PC-9 (cell line): ENCODE measurements around the gene NOXA1. TPM values are rescaled to one million over a fixed set of nuclear protein-coding genes. Genes with fewer than 3 reads are reported as not detected.

Experiments
- BruUV-seq: library from RNA; stranded (reverse); fragments of 400-500 nt; replicated peaks from 2 replicates; lab custom pipeline; 2021; lab: Mats Ljungman, UMichigan
- CTCF ChIA-PET: fragments of 300-600 bp; sonication (Branson Sonifier 250); formaldehyde crosslinking; loops from one replicate; lab custom pipeline; 2022; ENCODE audit warnings: antibody characterized with exemption; lab: Charles Lee
- POLR2A ChIA-PET: fragments of 300-600 bp; sonication (Branson Sonifier 250); formaldehyde crosslinking; loops from one replicate; lab custom pipeline; 2022; ENCODE audit warnings: antibody characterized with exemption; ENCODE audit not compliant: unreplicated experiment; lab: Charles Lee
- DNase-seq, 2 experiments: peaks; one replicate each; pipeline versions ENCODE4 v3.0.0 to v3.0.0-alpha.2; 2015 to 2022; ENCODE audit warnings: mixed read lengths in 1 of 2
- H2AFZ ChIP-seq: fragments of 200-600 bp; sonication (generic); 2 replicates; pipeline ENCODE4 v1.8.1; 2017; ENCODE audit warnings: antibody characterized with exemption
- H3F3A ChIP-seq: fragments of 200-600 bp; sonication (generic); 2 replicates; pipeline ENCODE4 v1.8.1; 2017; ENCODE audit warnings: antibody characterized with exemption, mild to moderate bottlenecking, low read depth; ENCODE audit not compliant: insufficient read depth
- H3K27ac ChIP-seq: fragments of 200-600 bp; sonication (generic); 2 replicates; pipeline ENCODE4 v1.6.1; 2016; ENCODE audit warnings: mixed run types
- H3K27me3 ChIP-seq: fragments of 200-600 bp; sonication (generic); 2 replicates; pipeline ENCODE4 v1.6.1; 2016; ENCODE audit warnings: low read depth, mixed run types; ENCODE audit not compliant: insufficient read depth
- H3K36me3 ChIP-seq: fragments of 200-600 bp; sonication (generic); 2 replicates; pipeline ENCODE4 v1.6.1; 2016; ENCODE audit warnings: low read depth, mixed run types
- H3K4me1 ChIP-seq: fragments of 200-600 bp; sonication (generic); replicated peaks from 2 replicates; pipeline ENCODE4 v1.6.1; 2016; ENCODE audit warnings: mixed run types; ENCODE audit not compliant: insufficient read depth
- H3K4me2 ChIP-seq: fragments of 200-600 bp; sonication (generic); 2 replicates; pipeline ENCODE4 v1.6.1; 2017; ENCODE audit warnings: mixed run types
- H3K4me3 ChIP-seq: fragments of 200-600 bp; sonication (generic); 2 replicates; pipeline ENCODE4 v1.6.1; 2016; ENCODE audit warnings: mixed run types
- H3K79me2 ChIP-seq: fragments of 200-600 bp; sonication (generic); 2 replicates; pipeline ENCODE4 v1.6.1; 2017; ENCODE audit warnings: low read depth, mixed run types
- H3K9me2 ChIP-seq: fragments of 200-600 bp; sonication (generic); 2 replicates; pipeline ENCODE4 v1.8.1; 2017; ENCODE audit warnings: mild to moderate bottlenecking; ENCODE audit not compliant: insufficient read depth
- H3K9me3 ChIP-seq: fragments of 200-600 bp; sonication (generic); 2 replicates; pipeline ENCODE4 v1.8.1; 2016; ENCODE audit warnings: low read depth; ENCODE audit not compliant: insufficient read depth
- H4K20me1 ChIP-seq: fragments of 200-600 bp; sonication (generic); 2 replicates; pipeline ENCODE4 v1.8.1; 2017; ENCODE audit not compliant: insufficient read depth
- EZH2 ChIP-seq: fragments of 200-600 bp; sonication (generic); IDR thresholded peaks from 2 replicates; pipeline ENCODE4 v1.8.0; 2017; ENCODE audit warnings: antibody characterized with exemption, low read depth
- intact Hi-C: fragments of 100-400 bp; cut with micrococcal nuclease; formaldehyde crosslinking; loops from one replicate; pipeline ENCODE4 v1.10.0; 2022; ENCODE audit not compliant: unreplicated experiment
- total RNA-seq: library from RNA; stranded (reverse); gene quantifications from 2 replicates; pipeline ENCODE4 v1.2.3, GENCODE V29; 2021
- TF ChIP-seq, protein P1 (sequence below): fragments of 200-600 bp; sonication (generic); conservative IDR thresholded peaks from 2 replicates; pipeline ENCODE4 v1.6.1; 2017; ENCODE audit warnings: mixed run types, antibody characterized with exemption, mild to moderate bottlenecking, moderate library complexity

The NOXA1 gene
- total RNA-seq, 1 experiment from 2014 or later = 10.5 TPM

- no peak overlapping the region for H3K4me3 ChIP-seq
- CTCF ChIA-PET = no interaction called here
Observed at GRCh38 chr9:137406085-137406760, 17.0 kb upstream of the NOXA1 start.

GRCh38 chr9:137406876-137407589 is 16.2 kb upstream of the NOXA1 start:
- DNase-seq = peak in 1 of 2 experiments; percentile 26
- no TSS peak for BruUV-seq
- Histone ChIP-seq H3K36me3 (no peaks in the 10 kb centered on the region), H3K9me2 (no peaks in the 10 kb centered on the region), H3K4me1 (peaks cover 21% of the 10 kb centered on the region), H3K79me2 (0 out of 2 replicates have a peak, but pooled peaks cover 5% of the 10 kb centered on the region), H3K9me3 (no peaks in the 10 kb centered on the region), H3K4me3 (no peak overlapping the region), H3K27me3 (no peaks in the 10 kb centered on the region), H2AFZ (no peak overlapping the region), H3F3A (peaks cover 4% of the 10 kb centered on the region; the same call in 1 of the 2 replicates), H4K20me1 (no peaks in the 10 kb centered on the region), H3K27ac (no peak overlapping the region), H3K4me2 (no peak overlapping the region)
- no peak for TF ChIP-seq EZH2
- TF ChIP-seq, protein P1, sequence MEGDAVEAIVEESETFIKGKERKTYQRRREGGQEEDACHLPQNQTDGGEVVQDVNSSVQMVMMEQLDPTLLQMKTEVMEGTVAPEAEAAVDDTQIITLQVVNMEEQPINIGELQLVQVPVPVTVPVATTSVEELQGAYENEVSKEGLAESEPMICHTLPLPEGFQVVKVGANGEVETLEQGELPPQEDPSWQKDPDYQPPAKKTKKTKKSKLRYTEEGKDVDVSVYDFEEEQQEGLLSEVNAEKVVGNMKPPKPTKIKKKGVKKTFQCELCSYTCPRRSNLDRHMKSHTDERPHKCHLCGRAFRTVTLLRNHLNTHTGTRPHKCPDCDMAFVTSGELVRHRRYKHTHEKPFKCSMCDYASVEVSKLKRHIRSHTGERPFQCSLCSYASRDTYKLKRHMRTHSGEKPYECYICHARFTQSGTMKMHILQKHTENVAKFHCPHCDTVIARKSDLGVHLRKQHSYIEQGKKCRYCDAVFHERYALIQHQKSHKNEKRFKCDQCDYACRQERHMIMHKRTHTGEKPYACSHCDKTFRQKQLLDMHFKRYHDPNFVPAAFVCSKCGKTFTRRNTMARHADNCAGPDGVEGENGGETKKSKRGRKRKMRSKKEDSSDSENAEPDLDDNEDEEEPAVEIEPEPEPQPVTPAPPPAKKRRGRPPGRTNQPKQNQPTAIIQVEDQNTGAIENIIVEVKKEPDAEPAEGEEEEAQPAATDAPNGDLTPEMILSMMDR = no peak
- ChIA-PET POLR2A (no interaction called here), CTCF (no interaction called here)
- intact Hi-C loops = no loop called here

More at GRCh38 chr9:137406085-137406760, 17.0 kb upstream of the NOXA1 start:
- no peak overlapping the region for H2AFZ ChIP-seq
- H3K9me3 ChIP-seq = no peaks in the 10 kb centered on the region
- no peak for DNase-seq
- intact Hi-C loops = no loop called here
- H3K79me2 ChIP-seq = 0 out of 2 replicates have a peak, but pooled peaks cover 4% of the 10 kb centered on the region
- no peaks in the 10 kb centered on the region for H3K9me2 ChIP-seq
- H3K4me2 ChIP-seq = 0 out of 2 replicates have a peak overlapping the region, but pooled peaks have one; percentile 2
- H3K27me3 ChIP-seq = no peaks in the 10 kb centered on the region
- H3K4me1 ChIP-seq = peaks cover 15% of the 10 kb centered on the region
- no TSS peak for BruUV-seq
- H3K36me3 ChIP-seq = no peaks in the 10 kb centered on the region
- H3F3A ChIP-seq = peaks cover 4% of the 10 kb centered on the region; the same call in 1 of the 2 replicates
- no peaks in the 10 kb centered on the region for H4K20me1 ChIP-seq
- TF ChIP-seq EZH2 = no peak
- TF ChIP-seq, protein P1 = no peak
- H3K27ac ChIP-seq = no peak overlapping the region
- POLR2A ChIA-PET = no interaction called here

DNA sequence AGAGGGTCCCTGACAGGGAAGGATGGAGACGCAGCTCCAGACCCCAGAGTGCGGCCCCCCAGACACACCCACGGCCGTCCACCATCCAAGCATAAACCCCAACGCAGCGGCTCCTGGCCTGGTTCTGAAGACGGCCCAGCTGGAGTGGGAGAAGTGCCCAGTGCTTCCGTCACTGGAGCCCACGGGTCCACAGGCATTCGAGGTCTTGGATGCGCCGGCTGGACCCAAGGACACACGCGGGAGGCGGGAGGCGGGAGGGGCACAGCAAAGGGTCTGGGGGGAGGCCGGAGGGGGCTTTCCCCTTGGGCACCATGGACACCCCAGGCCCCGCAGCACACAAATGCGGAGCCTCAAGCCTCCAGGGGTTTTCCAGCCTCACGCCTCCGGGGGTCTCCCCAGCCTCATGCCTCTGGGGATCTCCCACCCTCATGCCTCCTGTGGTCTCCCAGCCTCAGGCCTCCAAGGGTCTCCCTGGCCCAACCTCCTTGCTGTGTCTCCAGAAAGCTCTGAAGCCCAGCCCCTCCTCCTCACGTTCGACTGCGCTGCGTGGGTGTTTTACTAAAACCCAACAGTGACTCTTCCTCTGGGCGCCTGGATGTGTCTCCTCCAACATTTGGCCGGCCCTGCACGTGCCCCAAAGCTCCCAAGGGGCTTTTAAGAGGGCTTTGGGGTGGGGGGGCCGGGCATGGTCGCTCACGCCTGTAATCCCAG is 15.4 kb upstream of the NOXA1 start:
- Histone ChIP-seq H3K4me3 (no peak overlapping the region), H3K4me2 (no peak overlapping the region)
- POLR2A ChIA-PET = no interaction called here

More for the DNA sequence above, 15.4 kb upstream of the NOXA1 start:
- Histone ChIP-seq H3K27ac (no peak overlapping the region), H3K9me2 (no peaks in the 10 kb centered on the region), H3K4me1 (peaks cover 26% of the 10 kb centered on the region), H3K9me3 (no peaks in the 10 kb centered on the region), H3K36me3 (no peaks in the 10 kb centered on the region), H4K20me1 (no peaks in the 10 kb centered on the region), H3K79me2 (0 out of 2 replicates have a peak, but pooled peaks cover 5% of the 10 kb centered on the region), H3K27me3 (no peaks in the 10 kb centered on the region), H2AFZ (no peak overlapping the region), H3F3A (peaks cover 8% of the 10 kb centered on the region; the same call in 1 of the 2 replicates)
- intact Hi-C loops = no loop called here
- BruUV-seq = no TSS peak
- CTCF ChIA-PET = no interaction called here
- TF ChIP-seq, protein P1 = no peak
- no peak for TF ChIP-seq EZH2
- DNase-seq = no peak
